SK-N-SH (cell line): ENCODE measurements around the gene SLC52A3. TPM values are rescaled to one million over a fixed set of nuclear protein-coding genes. Genes with fewer than 3 reads are reported as not detected.

Experiments used
- CTCF ChIA-PET: fragments of 300-600, 350-600 bp; formaldehyde crosslinking; extraction: SDS; loops from one replicate; lab custom pipeline; 2021; lab: Yijun Ruan, JAX
- POLR2A ChIA-PET: fragments of 350-600 bp; sonication (Branson Sonifier 250); formaldehyde crosslinking; extraction: SDS; loops from one replicate; lab custom pipeline; 2020; ENCODE audit warnings: antibody characterized with exemption, inconsistent platforms; lab: Yijun Ruan, JAX
- DNase-seq: peaks from one replicate; pipeline ENCODE4 v3.0.0; 2012
- H2AFZ ChIP-seq: fragments of 200-600 bp; sonication (generic); 2 replicates; pipeline ENCODE4 v1.8.1; 2016; ENCODE audit warnings: antibody characterized with exemption, mild to moderate bottlenecking, low read depth
- H3F3A ChIP-seq: fragments of 200-600 bp; sonication (generic); replicated peaks from 2 replicates; pipeline ENCODE3; 2016; ENCODE audit warnings: antibody characterized with exemption, mild to moderate bottlenecking; ENCODE audit not compliant: insufficient read depth
- H3K27ac ChIP-seq, 2 experiments: fragments of 200-500 bp in 1 of 2; fragments of 200-600 bp in 1 of 2; sonication (Bioruptor generic) in 1 of 2; sonication (generic), shearing (Covaris generic) in 1 of 2; 2 replicates each; pipeline versions ENCODE4 v1.5.1 to v1.6.1; 2014 to 2016; ENCODE audit warnings: low read depth in 2 of 2, inconsistent platforms in 1 of 2, low read length in 1 of 2, mild to moderate bottlenecking in 1 of 2, mixed read lengths in 1 of 2
- H3K27me3 ChIP-seq: fragments of 200-600 bp; sonication (generic), shearing (Covaris generic); 2 replicates; pipeline ENCODE4 v1.6.1; 2016; ENCODE audit warnings: mixed run types; ENCODE audit not compliant: insufficient read depth
- H3K36me3 ChIP-seq, 2 experiments: fragments of 200-500 bp in 1 of 2; fragments of 200-600 bp in 1 of 2; sonication (Bioruptor generic) in 1 of 2; sonication (generic) in 1 of 2; replicated peaks in 1 of 2; 2 replicates each; pipeline versions ENCODE3 to v1.5.1; 2014 to 2016; ENCODE audit warnings: low read length in 1 of 2, mild to moderate bottlenecking in 1 of 2; ENCODE audit not compliant: insufficient read depth in 2 of 2, control insufficient read depth in 1 of 2
- H3K4me1 ChIP-seq, 2 experiments: fragments of 200-500 bp in 1 of 2; fragments of 200-600 bp in 1 of 2; sonication (Bioruptor generic) in 1 of 2; sonication (generic), shearing (Covaris generic) in 1 of 2; 2 replicates each; pipeline versions ENCODE4 v1.5.1 to v1.6.1; 2014 to 2016; ENCODE audit warnings: low read depth in 1 of 2, low read length in 1 of 2, mixed run types in 1 of 2; ENCODE audit not compliant: insufficient read depth in 2 of 2, control insufficient read depth in 1 of 2
- H3K4me2 ChIP-seq: fragments of 200-600 bp; sonication (generic), shearing (Covaris generic); 2 replicates; pipeline ENCODE4 v1.6.1; 2017; ENCODE audit warnings: mixed run types
- H3K4me3 ChIP-seq, 2 experiments: fragments of 200-500 bp in 1 of 2; fragments of 200-600 bp in 1 of 2; sonication (Bioruptor generic) in 1 of 2; sonication (generic), shearing (Covaris generic) in 1 of 2; 2 replicates each; pipeline versions ENCODE4 v1.5.1 to v1.8.1; 2014 to 2016; ENCODE audit warnings: low read depth in 2 of 2, inconsistent platforms in 1 of 2, low read length in 1 of 2, mild to moderate bottlenecking in 1 of 2, mixed read lengths in 1 of 2, moderate library complexity in 1 of 2
- H3K79me2 ChIP-seq: fragments of 200-600 bp; sonication (generic); 2 replicates; pipeline ENCODE4 v1.8.1; 2017; ENCODE audit warnings: mild to moderate bottlenecking; ENCODE audit not compliant: insufficient read depth
- H3K9ac ChIP-seq: fragments of 200-600 bp; sonication (generic); 2 replicates; pipeline ENCODE4 v1.6.1; 2017; ENCODE audit warnings: mixed run types
- H3K9me2 ChIP-seq: fragments of 200-600 bp; sonication (generic); 2 replicates; pipeline ENCODE4 v1.6.1; 2017; ENCODE audit warnings: mixed run types
- H3K9me3 ChIP-seq: fragments of 200-600 bp; sonication (generic); 2 replicates; pipeline ENCODE4 v1.6.1; 2017; ENCODE audit warnings: mixed run types, mild to moderate bottlenecking, moderate library complexity
- H4K20me1 ChIP-seq: fragments of 200-600 bp; sonication (generic); 2 replicates; pipeline ENCODE4 v1.6.1; 2017; ENCODE audit warnings: mild to moderate bottlenecking, mixed run types; ENCODE audit not compliant: insufficient read depth
- CHD2 ChIP-seq: fragments of 150-350 bp; IDR thresholded peaks from 2 replicates; pipeline ENCODE4 v1.6.1; 2018; ENCODE audit warnings: low read length; ENCODE audit not compliant: partially characterized antibody
- EP300 ChIP-seq, 2 experiments: IDR thresholded peaks; 2 replicates each; pipeline versions ENCODE4 v1.4.0 to v1.6.1; 2012; ENCODE audit warnings: borderline replicate concordance in 1 of 2, low read depth in 1 of 2, low read length in 1 of 2
- JUND ChIP-seq: IDR thresholded peaks from 2 replicates; pipeline ENCODE4 v1.4.0; 2012
- NFIC ChIP-seq: IDR thresholded peaks from 2 replicates; pipeline ENCODE4 v1.4.0; 2012; ENCODE audit warnings: borderline replicate concordance
- NRF1 ChIP-seq: IDR thresholded peaks from 2 replicates; pipeline ENCODE4 v1.6.1; 2012; ENCODE audit warnings: low read depth, mild to moderate bottlenecking, low read length
- POLR2AphosphoS5 ChIP-seq: IDR thresholded peaks from 2 replicates; pipeline ENCODE4 v1.6.1; 2012; ENCODE audit warnings: low read depth, low read length
- RCOR1 ChIP-seq: fragments of 150-350 bp; IDR thresholded peaks from 2 replicates; pipeline ENCODE4 v1.6.1; 2017; ENCODE audit warnings: antibody characterized with exemption, low read length
- RFX5 ChIP-seq: IDR thresholded peaks from 2 replicates; pipeline ENCODE4 v1.6.1; 2012; ENCODE audit warnings: mild to moderate bottlenecking, improper control_type of control experiment, low read length
- SMC3 ChIP-seq: IDR thresholded peaks from 2 replicates; pipeline ENCODE4 v1.6.1; 2012; ENCODE audit warnings: low read depth, low read length, improper control_type of control experiment
- WGBS: methylation state at CpG from one replicate; pipeline ENCODE4 v1.1.6; 2017; ENCODE audit warnings: low lambda C conversion rate; 5-methylcytosine and 5-hydroxymethylcytosine counted together
- polyA plus RNA-seq, 3 experiments: library from polyadenylated mRNA; depleted of rRNA; stranded (reverse); fragments of >200 nt; gene quantifications; 2 replicates each; pipeline ENCODE4 v1.2.3, GENCODE V29; 2012
- TF ChIP-seq, protein P1 (sequence below): IDR thresholded peaks from 2 replicates; pipeline ENCODE4; 2012
- TF ChIP-seq, protein P2 (sequence below): IDR thresholded peaks from 2 replicates; pipeline ENCODE4 v1.4.0; 2012; ENCODE audit warnings: low read depth, borderline replicate concordance
- TF ChIP-seq, protein P3 (sequence below): IDR thresholded peaks from 2 replicates; pipeline ENCODE4 v1.4.0; 2012; ENCODE audit warnings: low read depth
- TF ChIP-seq, protein P4 (sequence below): fragments of 150-350 bp; IDR thresholded peaks from 2 replicates; pipeline ENCODE4 v1.6.1; 2017; ENCODE audit warnings: antibody characterized with exemption, low read length, low read depth, borderline replicate concordance

The SLC52A3 gene
- polyA plus RNA-seq, 1 of the 3 experiments (the other 2 are of a cell fraction): not detected

DNA sequence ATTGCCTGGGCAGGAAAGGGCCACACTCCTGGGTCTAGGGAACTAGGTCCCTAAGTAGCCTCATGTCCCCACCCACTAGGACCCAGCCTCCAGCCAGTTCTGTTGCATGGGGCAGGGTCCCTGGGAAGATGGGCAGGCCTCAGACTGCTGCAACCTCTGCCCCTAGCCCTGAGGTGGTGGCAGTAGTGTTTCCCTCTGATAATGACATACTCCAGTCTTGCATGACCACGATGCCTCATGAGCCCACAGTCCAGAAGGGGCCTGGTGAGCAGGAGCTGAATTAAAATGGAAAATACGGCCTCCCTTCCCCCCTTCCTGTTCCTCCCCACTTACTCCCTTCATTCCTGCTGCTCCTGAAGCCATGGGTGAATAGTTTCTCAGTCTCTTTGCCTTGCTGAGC, 56.7 kb downstream of the SLC52A3 start (continued):
- TF ChIP-seq SMC3 (no peak), POLR2AphosphoS5 (no peak)
- TF ChIP-seq, protein P1, sequence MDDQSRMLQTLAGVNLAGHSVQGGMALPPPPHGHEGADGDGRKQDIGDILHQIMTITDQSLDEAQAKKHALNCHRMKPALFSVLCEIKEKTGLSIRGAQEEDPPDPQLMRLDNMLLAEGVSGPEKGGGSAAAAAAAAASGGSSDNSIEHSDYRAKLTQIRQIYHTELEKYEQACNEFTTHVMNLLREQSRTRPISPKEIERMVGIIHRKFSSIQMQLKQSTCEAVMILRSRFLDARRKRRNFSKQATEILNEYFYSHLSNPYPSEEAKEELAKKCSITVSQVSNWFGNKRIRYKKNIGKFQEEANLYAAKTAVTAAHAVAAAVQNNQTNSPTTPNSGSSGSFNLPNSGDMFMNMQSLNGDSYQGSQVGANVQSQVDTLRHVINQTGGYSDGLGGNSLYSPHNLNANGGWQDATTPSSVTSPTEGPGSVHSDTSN: no peak

DNA sequence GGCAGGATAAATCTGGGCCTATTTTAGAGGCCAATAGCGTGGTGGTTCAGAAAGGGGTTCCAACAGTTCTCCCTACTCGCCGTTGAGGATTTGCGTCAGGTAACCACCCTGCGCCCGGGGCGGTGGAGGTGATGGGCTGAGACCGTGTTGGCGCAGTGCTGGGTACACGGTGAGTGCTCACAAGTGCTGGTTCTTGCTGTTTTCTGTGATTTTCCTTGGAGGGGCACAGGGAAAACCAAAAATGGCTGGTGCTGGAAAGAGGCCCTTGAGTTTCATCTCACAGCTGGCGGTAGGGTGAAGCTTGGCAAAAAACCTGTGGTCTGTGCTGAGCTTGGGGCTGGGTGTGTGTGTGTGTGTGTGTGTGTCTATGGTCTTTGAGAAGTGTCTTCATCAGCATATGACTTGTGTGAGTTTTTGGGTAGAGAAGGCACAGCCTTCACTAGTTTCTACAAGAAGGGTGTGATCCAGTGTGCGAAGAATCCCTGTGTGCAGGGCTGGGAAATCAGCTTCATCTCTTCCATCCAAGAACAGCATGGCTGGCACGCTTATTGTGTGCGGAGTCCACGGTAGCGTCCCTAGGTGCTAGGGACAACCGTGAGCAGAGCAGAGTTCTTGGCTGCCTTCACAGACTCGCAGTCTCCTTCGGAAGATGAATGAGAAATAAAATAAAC, 57.4 kb downstream of the SLC52A3 start:
- WGBS: 81% methylated on average over 18 of the region's 19 CpGs
- Histone ChIP-seq H3F3A (no peaks in the 10 kb centered on the region), H3K4me1 (peaks cover 0 to 7% of the 10 kb centered on the region in 2 experiments; a peak in 1 of 4 replicates), H3K27me3 (peaks cover 8% of the 10 kb centered on the region; the same call in 1 of the 2 replicates), H3K9me3 (no peaks in the 10 kb centered on the region), H3K4me3 (no peak overlapping the region), H3K9me2 (no peaks in the 10 kb centered on the region), H3K79me2 (no peaks in the 10 kb centered on the region), H3K27ac (no peak overlapping the region), H3K4me2 (no peak overlapping the region), H3K36me3 (no peaks in the 10 kb centered on the region), H3K9ac (no peak overlapping the region), H4K20me1 (no peaks in the 10 kb centered on the region), H2AFZ (no peak overlapping the region)
- DNase-seq: no peak
- ChIA-PET POLR2A (interaction anchor here (2.1 kb wide), 1 partner anchor 11 kb away, joined by 5 read pairs; no protein-coding TSS in a partner anchor), CTCF (interaction anchor here (0.8 to 5.8 kb wide), 4 partner anchors 7 to 44 kb away, joined by 4 to 29 read pairs (median 6); no protein-coding TSS in a partner anchor)
- no peak for TF ChIP-seq NFIC
- TF ChIP-seq, protein P2, sequence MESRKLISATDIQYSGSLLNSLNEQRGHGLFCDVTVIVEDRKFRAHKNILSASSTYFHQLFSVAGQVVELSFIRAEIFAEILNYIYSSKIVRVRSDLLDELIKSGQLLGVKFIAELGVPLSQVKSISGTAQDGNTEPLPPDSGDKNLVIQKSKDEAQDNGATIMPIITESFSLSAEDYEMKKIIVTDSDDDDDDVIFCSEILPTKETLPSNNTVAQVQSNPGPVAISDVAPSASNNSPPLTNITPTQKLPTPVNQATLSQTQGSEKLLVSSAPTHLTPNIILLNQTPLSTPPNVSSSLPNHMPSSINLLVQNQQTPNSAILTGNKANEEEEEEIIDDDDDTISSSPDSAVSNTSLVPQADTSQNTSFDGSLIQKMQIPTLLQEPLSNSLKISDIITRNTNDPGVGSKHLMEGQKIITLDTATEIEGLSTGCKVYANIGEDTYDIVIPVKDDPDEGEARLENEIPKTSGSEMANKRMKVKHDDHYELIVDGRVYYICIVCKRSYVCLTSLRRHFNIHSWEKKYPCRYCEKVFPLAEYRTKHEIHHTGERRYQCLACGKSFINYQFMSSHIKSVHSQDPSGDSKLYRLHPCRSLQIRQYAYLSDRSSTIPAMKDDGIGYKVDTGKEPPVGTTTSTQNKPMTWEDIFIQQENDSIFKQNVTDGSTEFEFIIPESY: no peak
- TF ChIP-seq RCOR1: no peak
- TF ChIP-seq, protein P3, sequence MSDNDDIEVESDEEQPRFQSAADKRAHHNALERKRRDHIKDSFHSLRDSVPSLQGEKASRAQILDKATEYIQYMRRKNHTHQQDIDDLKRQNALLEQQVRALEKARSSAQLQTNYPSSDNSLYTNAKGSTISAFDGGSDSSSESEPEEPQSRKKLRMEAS: no peak
- TF ChIP-seq JUND: no peak
- TF ChIP-seq EP300 (IDR thresholded peaks at IDR 0.05; ENCODE audit: borderline replicate concordance in 1 of 2, low read depth in 1 of 2, low read length in 1 of 2): no peak
- no peak for TF ChIP-seq NRF1
- TF ChIP-seq, protein P4, sequence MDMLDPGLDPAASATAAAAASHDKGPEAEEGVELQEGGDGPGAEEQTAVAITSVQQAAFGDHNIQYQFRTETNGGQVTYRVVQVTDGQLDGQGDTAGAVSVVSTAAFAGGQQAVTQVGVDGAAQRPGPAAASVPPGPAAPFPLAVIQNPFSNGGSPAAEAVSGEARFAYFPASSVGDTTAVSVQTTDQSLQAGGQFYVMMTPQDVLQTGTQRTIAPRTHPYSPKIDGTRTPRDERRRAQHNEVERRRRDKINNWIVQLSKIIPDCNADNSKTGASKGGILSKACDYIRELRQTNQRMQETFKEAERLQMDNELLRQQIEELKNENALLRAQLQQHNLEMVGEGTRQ: no peak
- no peak for TF ChIP-seq CHD2
- TF ChIP-seq RFX5: no peak

Other genes starting within 250 kb of the SLC52A3 start
- gene CSNK2A1, start 224.7 kb downstream of the SLC52A3 start, polyA plus RNA-seq (2012; rRNA removed): 61.9 and 71.4 TPM in 2 replicates
- 0.15 TPM in 1 of 2 replicates, not detected in the other for gene TCF15, start 158.2 kb downstream of the SLC52A3 start, polyA plus RNA-seq (2012; rRNA removed)
- gene SRXN1, start 115.3 kb downstream of the SLC52A3 start, polyA plus RNA-seq (2012; rRNA removed): 26.2 and 36.0 TPM in 2 replicates
- gene SCRT2, start 92.7 kb downstream of the SLC52A3 start, polyA plus RNA-seq (2012; rRNA removed): not detected in 2 replicates
- 2.5 and 3.8 TPM in 2 replicates for gene FAM110A, start 65.2 kb upstream of the SLC52A3 start, polyA plus RNA-seq (2012; rRNA removed)
- not detected in 2 replicates for gene ANGPT4, start 147.8 kb upstream of the SLC52A3 start, polyA plus RNA-seq (2012; rRNA removed)
- 0.03 TPM in 1 of 2 replicates, not detected in the other for gene RSPO4, start 233.8 kb upstream of the SLC52A3 start, polyA plus RNA-seq (2012; rRNA removed)